ENCODE measurements around the gene FUBP3. TPM values are rescaled to one million over a fixed set of nuclear protein-coding genes. Genes with fewer than 3 reads are reported as not detected.

The FUBP3 gene
- total RNA-seq, 1 donor from 2014 or later: 21.9 TPM

- intact Hi-C loops (cut with DNase I): no loop called here
- ATAC-seq: no peak
- peak; percentile 22 for DNase-seq (ENCODE audit: missing footprints)
Measured at GRCh38 chr9:130642926-130643325, 63.5 kb downstream of the FUBP3 start.

GRCh38 chr9:130651221-130651620 lies 71.8 kb downstream of the FUBP3 start:
- peak; percentile 53 for DNase-seq (ENCODE audit: missing footprints)
- intact Hi-C loops (cut with DNase I): no loop called here
- ATAC-seq: no peak

GRCh38 chr9:130651752-130652151 lies 72.4 kb downstream of the FUBP3 start:
- peak; percentile 26 for DNase-seq (ENCODE audit: missing footprints)
- no peak for ATAC-seq
- intact Hi-C loops (cut with DNase I): no loop called here

GRCh38 chr9:130654879-130655278 lies 75.5 kb downstream of the FUBP3 start:
- intact Hi-C loops (cut with DNase I): no loop called here
- DNase-seq (ENCODE audit: missing footprints): peak; percentile 30
- ATAC-seq: no peak

GRCh38 chr9:130658893-130659698 lies 79.7 kb downstream of the FUBP3 start:
- intact Hi-C loops (cut with DNase I): no loop called here
- DNase-seq (ENCODE audit: missing footprints): peak; percentile 21
- no peak for ATAC-seq

GRCh38 chr9:130659699-130660248 lies 80.4 kb downstream of the FUBP3 start:
- no peak for ATAC-seq
- intact Hi-C loops (cut with DNase I): no loop called here
- peak; percentile 34 for DNase-seq (ENCODE audit: missing footprints)

GRCh38 chr9:130660326-130660682 lies 80.9 kb downstream of the FUBP3 start:
- intact Hi-C loops (cut with DNase I): no loop called here
- no peak for DNase-seq (ENCODE audit: missing footprints)

GRCh38 chr9:130660683-130661450 lies 81.5 kb downstream of the FUBP3 start:
- DNase-seq (ENCODE audit: missing footprints) (peak; percentile 57), ATAC-seq (no peak)
- intact Hi-C loops (cut with DNase I): no loop called here

More at GRCh38 chr9:130660326-130660682, 80.9 kb downstream of the FUBP3 start:
- ATAC-seq: no peak

GRCh38 chr9:130661451-130662098 lies 82.2 kb downstream of the FUBP3 start:
- ATAC-seq (no peak), DNase-seq (ENCODE audit: missing footprints) (peak; percentile 59)
- intact Hi-C loops (cut with DNase I): no loop called here

- intact Hi-C loops (cut with DNase I): no loop called here
- peak; percentile 44 for DNase-seq (ENCODE audit: missing footprints)
- no peak for ATAC-seq
Measured at GRCh38 chr9:130662099-130662969, 83.0 kb downstream of the FUBP3 start.

- DNase-seq (ENCODE audit: missing footprints): no peak
Measured at GRCh38 chr9:130662970-130663257, 83.5 kb downstream of the FUBP3 start.

GRCh38 chr9:130663258-130663976 lies 84.0 kb downstream of the FUBP3 start:
- DNase-seq (ENCODE audit: missing footprints) (peak; percentile 43), ATAC-seq (peak; percentile 30)
- intact Hi-C loops (cut with DNase I): no loop called here

More at GRCh38 chr9:130662970-130663257, 83.5 kb downstream of the FUBP3 start:
- no peak for ATAC-seq
- intact Hi-C loops (cut with DNase I): no loop called here

- DNase-seq (ENCODE audit: missing footprints): peak; percentile 45
- intact Hi-C loops (cut with DNase I): no loop called here
- no peak for ATAC-seq
Measured at GRCh38 chr9:130663977-130664250, 84.5 kb downstream of the FUBP3 start.

GRCh38 chr9:130664251-130665028 lies 85.1 kb downstream of the FUBP3 start, which contains the start of gene PRDM12:
Gene PRDM12 (plus strand): TSS chr9:130664594. CDS start chr9:130664654, 60 bp downstream.
- intact Hi-C loops (cut with DNase I): no loop called here
- DNase-seq (ENCODE audit: missing footprints) (peak; percentile 47), ATAC-seq (no peak)

- ATAC-seq (no peak), DNase-seq (ENCODE audit: missing footprints) (peak; percentile 20)
- intact Hi-C loops (cut with DNase I): no loop called here
Measured at GRCh38 chr9:130665029-130665430, 85.7 kb downstream of the FUBP3 start.

- intact Hi-C loops (cut with DNase I): no loop called here
- ATAC-seq (no peak), DNase-seq (ENCODE audit: missing footprints) (peak; percentile 11)
Measured at GRCh38 chr9:130665431-130666392, 86.3 kb downstream of the FUBP3 start.

Data from Right ventricle myocardium inferior (tissue), 1 donor.